NCI-H510A (cell line): ENCODE measurements around the gene CDH15.
"Not testable (repeated sequence)": the region's sequence is repeated elsewhere in the genome, so short reads cannot be mapped to it uniquely, and the experiment has no call there.

Source experiments
- DNase-seq: peaks from one replicate; lab custom pipeline; 2025; lab: John Stamatoyannopoulos, UW

Gene CDH15

GRCh38 chr16:89187770-89188392, 16.3 kb downstream of the CDH15 start:
- DNase-seq: no peak

GRCh38 chr16:89188471-89189357, 17.2 kb downstream of the CDH15 start:
- not testable (repeated sequence) for DNase-seq

GRCh38 chr16:89189358-89190025, 17.9 kb downstream of the CDH15 start:
- no peak for DNase-seq

GRCh38 chr16:89190150-89190958, 18.8 kb downstream of the CDH15 start:
- no peak for DNase-seq

GRCh38 chr16:89191033-89191900, 19.7 kb downstream of the CDH15 start:
- DNase-seq: no peak

GRCh38 chr16:89191901-89192185, 20.3 kb downstream of the CDH15 start:
- no peak for DNase-seq

- not testable (repeated sequence) for DNase-seq
Observed at GRCh38 chr16:89192186-89192955, 20.8 kb downstream of the CDH15 start.

GRCh38 chr16:89192956-89193575, 21.5 kb downstream of the CDH15 start:
- no peak for DNase-seq

GRCh38 chr16:89193576-89194293, 22.2 kb downstream of the CDH15 start:
- no peak for DNase-seq

GRCh38 chr16:89194340-89195311, 23.1 kb downstream of the CDH15 start:
- DNase-seq: no peak

- no peak for DNase-seq
Observed at GRCh38 chr16:89195521-89196171, 24.1 kb downstream of the CDH15 start.

- DNase-seq: no peak
Observed at GRCh38 chr16:89197033-89197632, 25.6 kb downstream of the CDH15 start.

GRCh38 chr16:89197633-89198416, 26.3 kb downstream of the CDH15 start:
- DNase-seq: no peak

- no peak for DNase-seq
Observed at GRCh38 chr16:89198417-89199240, 27.1 kb downstream of the CDH15 start.
